SK-N-MC (cell line): ENCODE results near the gene GULP1.

Experiments used
- EZH2 ChIP-seq: fragments of 200-600 bp; sonication (generic); IDR thresholded peaks from one replicate; pipeline ENCODE4 v1.6.1; 2017; ENCODE audit warnings: antibody characterized with exemption
- POLR2AphosphoS5 ChIP-seq: IDR thresholded peaks from 2 replicates; pipeline ENCODE4 v1.6.1; 2012; ENCODE audit warnings: mild to moderate bottlenecking, low read depth, low read length, borderline replicate concordance

DNA sequence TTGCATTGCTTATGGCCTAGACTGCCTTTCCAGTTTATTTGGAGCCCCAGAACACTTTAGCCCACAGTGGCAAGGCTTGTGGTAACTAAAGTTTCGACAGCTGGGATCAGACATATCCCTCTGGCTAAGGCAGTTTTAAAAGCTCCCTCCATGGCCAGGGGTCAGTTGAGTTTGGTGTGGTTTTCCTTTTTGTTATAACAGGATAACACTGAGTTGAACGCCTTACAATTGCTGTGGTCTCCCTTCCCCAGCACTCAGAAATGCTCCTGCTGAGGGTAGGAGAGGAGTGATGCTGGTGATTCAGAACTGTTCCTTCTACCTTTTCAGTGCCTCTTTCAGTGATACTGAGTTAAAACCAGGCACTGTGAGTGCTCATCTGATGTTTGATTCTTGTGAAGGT is 182.6 kb downstream of the GULP1 start:
- TF ChIP-seq EZH2 = no peak
- no peak for TF ChIP-seq POLR2AphosphoS5
